Suppressor macrophage (primary cell): ENCODE data around the gene RGS2.
A peak's percentile ranks its signal among the peaks of the same experiment; 100 is the strongest.

Experiments used
- DNase-seq, 4 experiments: peaks; one replicate each; pipeline ENCODE4 v3.0.0-alpha.2; 2020 to 2022

Gene RGS2

GRCh38 chr1:192830595-192831246 is 21.9 kb downstream of the RGS2 start:
- no peak for DNase-seq

GRCh38 chr1:192831706-192832355 is 23.0 kb downstream of the RGS2 start:
- DNase-seq = no peak

- DNase-seq = no peak
Measured at GRCh38 chr1:192832492-192832891, 23.7 kb downstream of the RGS2 start.

- DNase-seq = peak in 1 of 4 experiments; percentile 8
Measured at GRCh38 chr1:192835116-192835515, 26.3 kb downstream of the RGS2 start.

- no peak for DNase-seq
Measured at GRCh38 chr1:192839162-192840066, 30.6 kb downstream of the RGS2 start.

- no peak for DNase-seq
Measured at GRCh38 chr1:192844360-192844759, 35.5 kb downstream of the RGS2 start.

- DNase-seq = no peak
Measured at GRCh38 chr1:192846950-192847349, 38.1 kb downstream of the RGS2 start.

GRCh38 chr1:192849011-192849410 is 40.2 kb downstream of the RGS2 start:
- no peak for DNase-seq

GRCh38 chr1:192849442-192849841 is 40.6 kb downstream of the RGS2 start:
- no peak for DNase-seq

- no peak for DNase-seq
Measured at GRCh38 chr1:192852001-192852947, 43.4 kb downstream of the RGS2 start.

GRCh38 chr1:192858456-192858855 is 49.6 kb downstream of the RGS2 start:
- no peak for DNase-seq

- no peak for DNase-seq
Measured at GRCh38 chr1:192859808-192860207, 51.0 kb downstream of the RGS2 start.

GRCh38 chr1:192860478-192861185 is 51.8 kb downstream of the RGS2 start:
- DNase-seq = no peak

GRCh38 chr1:192861860-192862259 is 53.0 kb downstream of the RGS2 start:
- no peak for DNase-seq
